Osteoblast (primary cell): ENCODE measurements around the gene MYH9. TPM values are rescaled to one million over a fixed set of nuclear protein-coding genes. Genes with fewer than 3 reads are reported as not detected.

Experiments
- DNase-seq: peaks from one replicate; pipeline ENCODE4 v3.0.0; 2011; ENCODE audit warnings: low spot score, mixed read lengths; ENCODE audit not compliant: insufficient read length; ENCODE audit errors: missing footprints
- H2AFZ ChIP-seq: 2 replicates; pipeline ENCODE4 v1.6.0; 2011; ENCODE audit warnings: mild to moderate bottlenecking, low read length
- H3K27ac ChIP-seq: 2 replicates; pipeline ENCODE4 v1.5.1; 2011; ENCODE audit warnings: mild to moderate bottlenecking, low read depth, low read length, moderate library complexity
- H3K27me3 ChIP-seq: 2 replicates; pipeline ENCODE4 v1.6.0; 2012; ENCODE audit warnings: mild to moderate bottlenecking, control low read depth, inconsistent platforms, low read length, moderate library complexity; ENCODE audit not compliant: insufficient read depth
- H3K36me3 ChIP-seq: 2 replicates; pipeline ENCODE4 v1.5.1; 2011; ENCODE audit warnings: mild to moderate bottlenecking, low read length, control low read depth, moderate library complexity; ENCODE audit not compliant: insufficient read depth
- H3K4me1 ChIP-seq: 2 replicates; pipeline ENCODE4 v1.5.1; 2011; ENCODE audit warnings: mild to moderate bottlenecking, low read length, control low read depth, moderate library complexity; ENCODE audit not compliant: insufficient read depth
- H3K4me2 ChIP-seq: 2 replicates; pipeline ENCODE4 v1.6.0; 2011; ENCODE audit warnings: mild to moderate bottlenecking, low read length; ENCODE audit not compliant: insufficient read depth
- H3K4me3 ChIP-seq: fragments of 200-600 bp; sonication (generic); 3 replicates; pipeline ENCODE4 v1.5.1; 2012; ENCODE audit warnings: mild to moderate bottlenecking, low read length, inconsistent platforms; ENCODE audit not compliant: insufficient read depth
- H3K79me2 ChIP-seq: 2 replicates; pipeline ENCODE4 v1.6.0; 2012; ENCODE audit warnings: mild to moderate bottlenecking, low read length, control low read depth, inconsistent platforms; ENCODE audit not compliant: insufficient read depth
- H3K9me3 ChIP-seq: 2 replicates; pipeline ENCODE4 v1.5.1; 2011; ENCODE audit warnings: low read depth, low read length, control low read depth
- H4K20me1 ChIP-seq: 2 replicates; pipeline ENCODE4 v1.6.0; 2012; ENCODE audit warnings: mild to moderate bottlenecking, low read length, control low read depth; ENCODE audit not compliant: insufficient read depth
- total RNA-seq: library from RNA; depleted of rRNA; stranded (reverse); fragments of >200 nt; gene quantifications from 2 replicates; pipeline ENCODE4 v1.2.3, GENCODE V29; 2012
- TF ChIP-seq, protein P1 (sequence below): IDR thresholded peaks from 2 replicates; pipeline ENCODE4 v1.5.1; 2011; ENCODE audit warnings: mild to moderate bottlenecking, low read depth, low read length, moderate library complexity; ENCODE audit errors: extremely low read depth

MYH9 gene
- total RNA-seq, 1 donor: 964 TPM

DNA sequence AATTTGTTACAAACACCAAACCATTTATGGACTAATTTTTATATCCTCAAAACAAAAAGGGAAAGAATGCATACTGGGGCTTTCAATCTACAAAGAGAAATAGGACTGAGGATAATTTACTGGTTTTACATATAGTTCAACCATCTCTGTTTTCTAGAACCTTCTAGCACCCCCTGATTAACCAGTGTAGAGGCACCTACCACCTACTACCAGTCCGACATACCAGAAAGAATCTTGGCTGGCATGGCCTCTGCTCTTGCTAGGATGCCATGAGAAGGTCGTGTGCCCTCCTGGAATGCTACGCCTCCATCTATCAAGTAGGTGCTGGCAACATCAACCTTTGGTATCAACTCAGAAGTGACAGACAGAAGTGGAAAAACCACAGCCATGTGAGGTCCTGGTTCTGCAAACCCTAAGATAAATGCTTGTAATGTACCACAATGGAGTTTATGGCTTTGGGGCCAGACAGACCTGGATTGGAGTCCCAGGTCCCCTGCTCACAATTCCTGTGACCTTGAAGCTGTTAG lies 28.2 kb downstream of the MYH9 start:
- TF ChIP-seq, protein P1, sequence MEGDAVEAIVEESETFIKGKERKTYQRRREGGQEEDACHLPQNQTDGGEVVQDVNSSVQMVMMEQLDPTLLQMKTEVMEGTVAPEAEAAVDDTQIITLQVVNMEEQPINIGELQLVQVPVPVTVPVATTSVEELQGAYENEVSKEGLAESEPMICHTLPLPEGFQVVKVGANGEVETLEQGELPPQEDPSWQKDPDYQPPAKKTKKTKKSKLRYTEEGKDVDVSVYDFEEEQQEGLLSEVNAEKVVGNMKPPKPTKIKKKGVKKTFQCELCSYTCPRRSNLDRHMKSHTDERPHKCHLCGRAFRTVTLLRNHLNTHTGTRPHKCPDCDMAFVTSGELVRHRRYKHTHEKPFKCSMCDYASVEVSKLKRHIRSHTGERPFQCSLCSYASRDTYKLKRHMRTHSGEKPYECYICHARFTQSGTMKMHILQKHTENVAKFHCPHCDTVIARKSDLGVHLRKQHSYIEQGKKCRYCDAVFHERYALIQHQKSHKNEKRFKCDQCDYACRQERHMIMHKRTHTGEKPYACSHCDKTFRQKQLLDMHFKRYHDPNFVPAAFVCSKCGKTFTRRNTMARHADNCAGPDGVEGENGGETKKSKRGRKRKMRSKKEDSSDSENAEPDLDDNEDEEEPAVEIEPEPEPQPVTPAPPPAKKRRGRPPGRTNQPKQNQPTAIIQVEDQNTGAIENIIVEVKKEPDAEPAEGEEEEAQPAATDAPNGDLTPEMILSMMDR: no peak
- H3K36me3 ChIP-seq: peaks cover 34% of the 10 kb centered on the region
- H3K4me1 ChIP-seq: peaks cover 96% of the 10 kb centered on the region
- no peak overlapping the region for H2AFZ ChIP-seq
- H4K20me1 ChIP-seq: peaks cover 92% of the 10 kb centered on the region
- peak overlapping the region; percentile 45 for H3K4me2 ChIP-seq
- no peaks in the 10 kb centered on the region for H3K9me3 ChIP-seq
- H3K4me3 ChIP-seq: no peak overlapping the region
- H3K27ac ChIP-seq: peak overlapping the region; percentile 92
- peak; percentile 23 for DNase-seq
- H3K79me2 ChIP-seq: peaks cover 99% of the 10 kb centered on the region
- H3K27me3 ChIP-seq: no peaks in the 10 kb centered on the region

DNA sequence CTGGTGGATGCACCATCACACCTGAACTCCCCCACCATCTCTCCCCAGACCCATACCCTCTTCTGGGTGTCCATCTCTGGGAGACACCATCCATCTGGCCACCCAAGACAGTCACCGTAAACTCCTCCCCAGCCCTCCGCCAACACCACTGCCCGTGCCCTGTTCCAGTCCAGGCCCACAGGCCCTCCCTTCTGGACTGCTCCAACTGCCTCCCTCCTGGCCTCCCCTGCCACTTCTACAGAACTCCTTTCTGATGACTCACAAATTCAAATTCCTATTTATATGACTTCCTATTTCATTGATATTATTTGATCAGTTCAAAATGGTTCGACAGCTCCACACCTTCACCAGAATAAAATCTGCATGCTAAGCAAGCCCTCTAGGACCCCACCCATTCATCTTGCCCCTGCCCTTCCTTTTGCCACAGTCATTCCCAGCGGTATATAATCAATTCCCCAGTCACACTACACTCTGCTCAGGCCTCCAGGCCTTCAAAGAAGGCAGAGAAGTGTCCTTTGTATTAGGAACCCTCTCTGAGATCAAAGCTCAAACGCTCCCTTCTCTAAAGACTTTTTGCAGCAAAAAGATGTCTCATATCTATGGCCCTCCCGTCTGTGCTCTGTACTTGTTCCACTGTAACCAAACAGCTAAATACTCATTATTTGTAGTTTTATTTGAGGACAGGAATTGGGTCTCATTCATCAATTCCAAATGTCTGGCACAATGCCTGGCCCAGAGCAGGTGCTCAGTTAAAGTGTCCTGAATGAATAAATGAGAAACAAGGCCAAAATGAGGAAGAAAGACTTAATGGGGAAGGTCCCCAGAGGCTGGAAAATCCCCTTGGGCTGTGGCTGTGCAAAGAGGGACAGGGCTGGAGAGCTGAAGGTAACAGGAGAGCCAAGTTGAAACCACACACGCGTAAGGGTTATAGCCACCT lies 29.0 kb downstream of the MYH9 start:
- H3K27ac ChIP-seq: peak overlapping the region; percentile 92
- DNase-seq: peak; percentile 45
- TF ChIP-seq, protein P1: no peak
- peaks cover 34% of the 10 kb centered on the region for H3K36me3 ChIP-seq
- H4K20me1 ChIP-seq: peaks cover 91% of the 10 kb centered on the region
- no peaks in the 10 kb centered on the region for H3K27me3 ChIP-seq
- no peaks in the 10 kb centered on the region for H3K9me3 ChIP-seq
- H3K4me2 ChIP-seq: peak overlapping the region; percentile 45
- peaks cover 99% of the 10 kb centered on the region for H3K79me2 ChIP-seq
- peaks cover 93% of the 10 kb centered on the region for H3K4me1 ChIP-seq
- no peak overlapping the region for H2AFZ ChIP-seq
- no peak overlapping the region for H3K4me3 ChIP-seq

DNA sequence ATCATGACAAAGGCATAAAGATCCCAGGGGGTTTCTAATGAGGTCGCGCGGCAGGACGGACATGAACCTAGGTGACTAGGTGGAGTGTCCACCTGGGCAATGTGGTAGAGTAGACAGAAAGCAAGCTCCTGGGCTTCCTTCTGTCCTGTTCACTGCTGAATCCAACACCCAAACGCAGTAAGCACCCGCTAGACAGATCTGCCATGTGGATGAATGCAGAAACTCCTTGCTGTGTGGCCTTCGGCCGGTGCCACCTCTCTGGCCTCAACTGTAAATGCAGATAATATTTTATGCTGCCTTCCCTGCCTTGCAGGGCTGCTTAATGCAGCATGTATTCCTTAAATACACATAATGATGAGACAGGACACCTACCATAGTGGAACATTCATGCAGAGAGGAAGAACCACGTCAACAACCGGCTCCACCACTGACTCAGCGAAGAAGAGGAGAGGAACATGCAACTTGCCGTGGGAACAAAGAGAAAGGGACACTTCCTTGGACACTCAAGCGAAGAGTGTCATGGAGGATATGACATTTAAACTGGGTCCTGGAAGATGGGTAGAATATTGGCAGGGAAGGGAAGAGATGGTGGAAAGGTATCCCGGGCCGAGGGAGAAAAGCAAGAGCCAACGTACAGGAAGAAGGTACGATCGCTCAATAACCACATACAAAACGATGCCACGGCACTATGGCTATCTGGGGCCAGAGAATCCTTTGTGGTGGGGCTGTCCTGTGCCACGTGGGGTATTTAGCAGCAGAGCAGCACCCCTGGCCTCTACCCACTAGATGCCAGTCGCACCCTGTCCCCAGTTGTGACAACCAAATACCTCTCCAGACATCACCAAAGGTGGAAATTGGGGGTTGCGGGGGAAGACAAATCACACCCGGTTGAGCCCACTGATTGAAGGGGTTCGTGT lies 30.8 kb downstream of the MYH9 start:
- H3K79me2 ChIP-seq: peaks cover 99% of the 10 kb centered on the region
- H3K4me1 ChIP-seq: peaks cover 92% of the 10 kb centered on the region
- peak overlapping the region; percentile 92 for H3K27ac ChIP-seq
- peaks cover 31% of the 10 kb centered on the region for H3K36me3 ChIP-seq
- H3K4me3 ChIP-seq: no peak overlapping the region
- H4K20me1 ChIP-seq: peaks cover 85% of the 10 kb centered on the region
- peak; percentile 60 for DNase-seq
- no peaks in the 10 kb centered on the region for H3K27me3 ChIP-seq
- no peaks in the 10 kb centered on the region for H3K9me3 ChIP-seq
- H3K4me2 ChIP-seq: peak overlapping the region; percentile 42
- H2AFZ ChIP-seq: no peak overlapping the region
- TF ChIP-seq, protein P1: no peak
